NCI-H510A treated with DMSO at 0.1 percent for 48 hours (cell line): ENCODE results near the gene HAGHL.
"Not testable (repeated sequence)": the region's sequence is repeated elsewhere in the genome, so short reads cannot be mapped to it uniquely, and the experiment has no call there.

Experiments
- DNase-seq: peaks from one replicate; lab custom pipeline; 2025; lab: John Stamatoyannopoulos, UW

Gene HAGHL

GRCh38 chr16:689175-689897, 37.6 kb upstream of the HAGHL start:
- no peak for DNase-seq

GRCh38 chr16:691242-691641, 35.7 kb upstream of the HAGHL start:
- not testable (repeated sequence) for DNase-seq

GRCh38 chr16:692356-693108, 34.4 kb upstream of the HAGHL start:
- no peak for DNase-seq

- no peak for DNase-seq
These were observed 33.5 kb upstream of the HAGHL start for GRCh38 chr16:693364-693763.

- DNase-seq = no peak
These were observed 33.1 kb upstream of the HAGHL start for GRCh38 chr16:693766-694165.

GRCh38 chr16:694187-694862, 32.6 kb upstream of the HAGHL start:
- DNase-seq = no peak

- no peak for DNase-seq
These were observed 32.0 kb upstream of the HAGHL start for GRCh38 chr16:694863-695354.

- DNase-seq = peak; percentile 90
These were observed 31.4 kb upstream of the HAGHL start for GRCh38 chr16:695355-696089.

- DNase-seq = no peak
These were observed 27.8 kb upstream of the HAGHL start for GRCh38 chr16:698911-699671.

- DNase-seq = no peak
These were observed 26.0 kb upstream of the HAGHL start for GRCh38 chr16:700684-701584.

GRCh38 chr16:702341-702740, 24.6 kb upstream of the HAGHL start:
- DNase-seq = no peak

GRCh38 chr16:703406-703805, 23.5 kb upstream of the HAGHL start:
- DNase-seq = no peak

GRCh38 chr16:704047-704446, 22.9 kb upstream of the HAGHL start:
- DNase-seq = no peak

GRCh38 chr16:704552-705380, 22.1 kb upstream of the HAGHL start:
- DNase-seq = no peak

- no peak for DNase-seq
These were observed 21.3 kb upstream of the HAGHL start, which contains the start of gene FBXL16 for GRCh38 chr16:705431-706188. Gene FBXL16, minus strand, starts transcription at chr16:705801. Its CDS starts 8,396 bp downstream, at chr16:697405.

GRCh38 chr16:706189-707061, 20.5 kb upstream of the HAGHL start:
- no peak for DNase-seq

GRCh38 chr16:707062-707538, 19.8 kb upstream of the HAGHL start:
- DNase-seq = no peak
